Trophoblast cell (in vitro differentiated cells and primary cell): Measurements from ENCODE around the gene UBA1.

Source experiments
- DNase-seq, 2 donors: peaks; one replicate each; pipeline ENCODE4 v3.0.0-alpha.2; 2016
- H2AFZ ChIP-seq: 2 replicates; pipeline ENCODE4 v1.6.1; 2013; ENCODE audit warnings: low read length, moderate library complexity, mild to moderate bottlenecking; ENCODE audit not compliant: insufficient read depth, poor library complexity
- H2AK5ac ChIP-seq: 2 replicates; pipeline ENCODE4 v1.6.1; 2013; ENCODE audit warnings: mild to moderate bottlenecking, low read length
- H2BK120ac ChIP-seq: 2 replicates; pipeline ENCODE4 v1.6.1; 2013; ENCODE audit warnings: low read length, mild to moderate bottlenecking, moderate library complexity; ENCODE audit not compliant: insufficient read depth, poor library complexity
- H2BK12ac ChIP-seq: 2 replicates; pipeline ENCODE4 v1.6.1; 2013; ENCODE audit warnings: mild to moderate bottlenecking, low read length, moderate library complexity
- H2BK5ac ChIP-seq: 2 replicates; pipeline ENCODE4 v1.6.1; 2013; ENCODE audit warnings: low read length, low read depth, moderate library complexity, mild to moderate bottlenecking; ENCODE audit not compliant: poor library complexity
- H3K14ac ChIP-seq: 2 replicates; pipeline ENCODE4 v1.6.1; 2013; ENCODE audit warnings: mild to moderate bottlenecking, low read length
- H3K18ac ChIP-seq: 2 replicates; pipeline ENCODE4 v1.6.1; 2013; ENCODE audit warnings: mild to moderate bottlenecking, low read length
- H3K23ac ChIP-seq: 2 replicates; pipeline ENCODE4 v1.6.1; 2013; ENCODE audit warnings: low read length
- H3K27ac ChIP-seq: 2 replicates; pipeline ENCODE4 v1.5.1; 2013; ENCODE audit warnings: low read depth, mild to moderate bottlenecking, inconsistent platforms, low read length, moderate library complexity
- H3K27me3 ChIP-seq: 2 replicates; pipeline ENCODE4 v1.6.1; 2013; ENCODE audit warnings: inconsistent platforms, mild to moderate bottlenecking, low read length, moderate library complexity; ENCODE audit not compliant: insufficient read depth
- H3K36me3 ChIP-seq, 2 experiments: 1 replicate in 1 of 2; 2 replicates in 1 of 2; pipeline ENCODE4 v1.6.1; 2013; ENCODE audit warnings: low read length in 2 of 2, mild to moderate bottlenecking in 2 of 2, moderate library complexity in 1 of 2; ENCODE audit not compliant: insufficient read depth in 2 of 2, control insufficient read depth in 1 of 2
- H3K4ac ChIP-seq: 2 replicates; pipeline ENCODE4 v1.6.1; 2013; ENCODE audit warnings: low read depth, mild to moderate bottlenecking, low read length, moderate library complexity
- H3K4me1 ChIP-seq, 2 experiments: 1 replicate in 1 of 2; 2 replicates in 1 of 2; pipeline ENCODE4 v1.6.1; 2013; ENCODE audit warnings: low read length in 2 of 2, mild to moderate bottlenecking in 2 of 2, moderate library complexity in 1 of 2; ENCODE audit not compliant: insufficient read depth in 2 of 2, control insufficient read depth in 1 of 2
- H3K4me2 ChIP-seq: 2 replicates; pipeline ENCODE4 v1.6.1; 2013; ENCODE audit warnings: inconsistent platforms, mild to moderate bottlenecking, low read length, moderate library complexity
- H3K4me3 ChIP-seq: 2 replicates; pipeline ENCODE4 v1.5.1; 2013; ENCODE audit warnings: mild to moderate bottlenecking, low read depth, low read length, inconsistent platforms
- H3K79me1 ChIP-seq: one replicate; pipeline ENCODE4 v1.6.1; 2013; ENCODE audit warnings: low read length
- H3K79me2 ChIP-seq: 2 replicates; pipeline ENCODE4 v1.6.1; 2013; ENCODE audit warnings: low read length, mild to moderate bottlenecking; ENCODE audit not compliant: control insufficient read depth, insufficient read depth, poor library complexity
- H3K9ac ChIP-seq: 2 replicates; pipeline ENCODE4 v1.6.1; 2013; ENCODE audit warnings: mild to moderate bottlenecking, low read length
- H3K9me3 ChIP-seq: 2 replicates; pipeline ENCODE4 v1.6.1; 2013; ENCODE audit warnings: low read depth, mild to moderate bottlenecking, control low read depth, inconsistent platforms, low read length; ENCODE audit not compliant: insufficient read depth
- H4K12ac ChIP-seq: 2 replicates; pipeline ENCODE4 v1.6.1; 2013; ENCODE audit warnings: low read depth, mild to moderate bottlenecking, low read length, moderate library complexity
- H4K8ac ChIP-seq: 2 replicates; pipeline ENCODE4 v1.6.1; 2013; ENCODE audit warnings: low read depth, mild to moderate bottlenecking, low read length, moderate library complexity
- H4K91ac ChIP-seq: one replicate; pipeline ENCODE4 v1.6.1; 2013; ENCODE audit warnings: low read depth, mild to moderate bottlenecking, low read length, moderate library complexity
- whole genome bisulfite sequencing: extraction: QIAGEN DNeasy Blood & Tissue Kit; methylation state at CpG from one replicate; pipeline ENCODE4 v1.1.7; 2013; ENCODE audit warnings: missing lambda C conversion rate; ENCODE audit not compliant: insufficient read length, insufficient coverage; ENCODE audit errors: extremely low coverage; 5-methylcytosine and 5-hydroxymethylcytosine counted together

UBA1 gene

GRCh38 chrX:47168495-47169073, 25.0 kb upstream of the UBA1 start:
- Histone ChIP-seq H3K18ac (no peak overlapping the region), H3K27ac (no peak overlapping the region), H2BK12ac (no peak overlapping the region), H3K23ac (no peak overlapping the region), H3K27me3 (no peaks in the 10 kb centered on the region), H3K14ac (no peak overlapping the region), H4K91ac (no peak overlapping the region), H3K4ac (no peak overlapping the region), H3K79me2 (no peaks in the 10 kb centered on the region), H3K9me3 (no peaks in the 10 kb centered on the region), H3K36me3 (peaks cover 48% of the 10 kb centered on the region in 2 experiments), H3K4me3 (no peak overlapping the region), H2BK5ac (no peak overlapping the region), H3K79me1 (no peaks in the 10 kb centered on the region), H3K9ac (no peak overlapping the region), H3K4me2 (no peak overlapping the region), H4K12ac (no peak overlapping the region), H2AFZ (no peak overlapping the region), H2AK5ac (no peak overlapping the region), H4K8ac (no peak overlapping the region), H2BK120ac (no peak overlapping the region), H3K4me1 (no peaks in the 10 kb centered on the region)
- WGBS = no CpG with 5 or more reads among the region's 6 CpGs
- no peak for DNase-seq

- Histone ChIP-seq H2BK12ac (no peak overlapping the region), H3K27ac (no peak overlapping the region), H4K91ac (no peak overlapping the region), H3K79me1 (no peaks in the 10 kb centered on the region), H2AFZ (no peak overlapping the region), H3K23ac (no peak overlapping the region), H3K27me3 (no peaks in the 10 kb centered on the region), H3K9ac (no peak overlapping the region), H3K4me3 (no peak overlapping the region), H3K4ac (no peak overlapping the region), H3K18ac (no peak overlapping the region), H3K4me2 (no peak overlapping the region), H2AK5ac (no peak overlapping the region), H2BK5ac (no peak overlapping the region), H3K9me3 (no peaks in the 10 kb centered on the region), H3K79me2 (no peaks in the 10 kb centered on the region), H3K4me1 (no peaks in the 10 kb centered on the region), H2BK120ac (no peak overlapping the region), H3K14ac (no peak overlapping the region), H4K8ac (no peak overlapping the region), H4K12ac (no peak overlapping the region), H3K36me3 (peaks cover 52 to 53% of the 10 kb centered on the region in 2 experiments)
- no peak for DNase-seq
- WGBS = no CpG with 5 or more reads among the region's 19 CpGs
These were observed 24.4 kb upstream of the UBA1 start for GRCh38 chrX:47169273-47169672.

GRCh38 chrX:47169726-47170515, 23.7 kb upstream of the UBA1 start:
- Histone ChIP-seq H3K79me2 (no peaks in the 10 kb centered on the region), H3K9me3 (no peaks in the 10 kb centered on the region), H3K14ac (no peak overlapping the region), H3K79me1 (no peaks in the 10 kb centered on the region), H3K4me2 (no peak overlapping the region), H2AFZ (no peak overlapping the region), H3K9ac (no peak overlapping the region), H3K4ac (no peak overlapping the region), H3K18ac (no peak overlapping the region), H2BK12ac (no peak overlapping the region), H4K8ac (no peak overlapping the region), H3K27ac (no peak overlapping the region), H3K23ac (no peak overlapping the region), H2BK5ac (no peak overlapping the region), H3K4me3 (no peak overlapping the region), H2AK5ac (no peak overlapping the region), H4K12ac (no peak overlapping the region), H2BK120ac (no peak overlapping the region), H3K4me1 (no peaks in the 10 kb centered on the region), H4K91ac (no peak overlapping the region), H3K27me3 (no peaks in the 10 kb centered on the region), H3K36me3 (peaks cover 58 to 59% of the 10 kb centered on the region in 2 experiments)
- DNase-seq = peak; percentile 36 to 48
- WGBS = no CpG with 5 or more reads among the region's 13 CpGs

- H2BK5ac ChIP-seq = no peak overlapping the region
- no peak overlapping the region for H4K12ac ChIP-seq
- no peaks in the 10 kb centered on the region for H3K79me2 ChIP-seq
- H4K91ac ChIP-seq = no peak overlapping the region
- no peak overlapping the region for H3K9ac ChIP-seq
- no peaks in the 10 kb centered on the region for H3K79me1 ChIP-seq
- no peak overlapping the region for H2AK5ac ChIP-seq
- no CpG with 5 or more reads among the region's 34 CpGs for WGBS
- H4K8ac ChIP-seq = no peak overlapping the region
- no peak overlapping the region for H2BK120ac ChIP-seq
- H2AFZ ChIP-seq = no peak overlapping the region
- H2BK12ac ChIP-seq = no peak overlapping the region
- H3K9me3 ChIP-seq = no peaks in the 10 kb centered on the region
- H3K14ac ChIP-seq = no peak overlapping the region
- no peaks in the 10 kb centered on the region for H3K27me3 ChIP-seq
- H3K4me1 ChIP-seq = no peaks in the 10 kb centered on the region
- H3K18ac ChIP-seq = no peak overlapping the region
- H3K23ac ChIP-seq = no peak overlapping the region
- H3K27ac ChIP-seq = no peak overlapping the region
- peaks cover 69% of the 10 kb centered on the region in 2 experiments for H3K36me3 ChIP-seq
- DNase-seq = no peak
- no peak overlapping the region for H3K4me2 ChIP-seq
- H3K4me3 ChIP-seq = no peak overlapping the region
- no peak overlapping the region for H3K4ac ChIP-seq
These were observed 22.6 kb upstream of the UBA1 start for GRCh38 chrX:47170861-47171692.
